Uterus (tissue), 4 donors: Measurements from ENCODE around the gene TAAR9. TPM values are rescaled to one million over a fixed set of nuclear protein-coding genes. Genes with fewer than 3 reads are reported as not detected.
A peak's percentile ranks its signal among the peaks of the same experiment; 100 is the strongest.

ENCODE experiments used
- DNase-seq, 2 donors: peaks; one replicate each; pipeline ENCODE4 v3.0.0-alpha.2; 2019 to 2020
- H3K27ac ChIP-seq, 2 donors: fragments of 200-600 bp; sonication (generic); 1 replicate in 1 of 2; 2 replicates in 1 of 2; pipeline ENCODE4 v1.5.1; 2016 to 2018
- H3K27me3 ChIP-seq, 2 donors: fragments of 200-600 bp; sonication (generic); one replicate each; pipeline ENCODE4 v1.5.1; 2018 to 2019; ENCODE audit warnings: control low read depth in 1 of 2
- H3K36me3 ChIP-seq, 2 donors: fragments of 200-600 bp; sonication (generic); one replicate each; pipeline ENCODE4 v1.5.1; 2019; ENCODE audit warnings: control low read depth in 1 of 2
- H3K4me1 ChIP-seq, 2 donors: fragments of 200-600 bp; sonication (generic); one replicate each; pipeline ENCODE4 v1.5.1; 2018 to 2019; ENCODE audit warnings: control low read depth in 1 of 2
- H3K4me3 ChIP-seq, 2 donors: fragments of 200-600 bp; sonication (generic); 1 replicate in 1 of 2; 2 replicates in 1 of 2; pipeline ENCODE4 v1.5.1; 2018 to 2019; ENCODE audit warnings: mild to moderate bottlenecking in 1 of 2
- H3K9me3 ChIP-seq, 2 donors: fragments of 200-600 bp; sonication (generic); one replicate each; pipeline ENCODE4 v1.5.1; 2019; ENCODE audit warnings: control low read depth in 1 of 2
- CTCF ChIP-seq, 4 experiments: fragments of 200-600 bp in 2 of 4; fragments of 450-650 bp in 2 of 4; sonication (generic) in 2 of 4; IDR thresholded peaks; one replicate each; pipeline ENCODE4 v1.5.1; 2016 to 2019; ENCODE audit warnings: antibody characterized with exemption in 4 of 4, mild to moderate bottlenecking in 2 of 4, moderate library complexity in 1 of 4
- POLR2A ChIP-seq, 2 donors: fragments of 450-650 bp; IDR thresholded peaks; one replicate each; pipeline ENCODE4 v1.6.1; 2016; ENCODE audit warnings: antibody characterized with exemption in 2 of 2, mild to moderate bottlenecking in 1 of 2, moderate library complexity in 1 of 2
- intact Hi-C: fragments of 100-400 bp; cut with DNase I; formaldehyde crosslinking; loops from one replicate; pipeline ENCODE4 v1.15.1; 2023; ENCODE audit warnings: low total_unique reads
- total RNA-seq, 4 donors: library from RNA; depleted of rRNA in 3 of 4; stranded (reverse); fragments of >200 nt in 3 of 4; gene quantifications; one replicate each; pipeline versions ENCODE4 v1.1.0 to v1.2.4, GENCODE V29; 2014 to 2023
- donor health status: DM: yes; HTN: yes; CAD: no.

TAAR9 gene
- total RNA-seq, 4 donors from 2014 or later = not detected

DNA sequence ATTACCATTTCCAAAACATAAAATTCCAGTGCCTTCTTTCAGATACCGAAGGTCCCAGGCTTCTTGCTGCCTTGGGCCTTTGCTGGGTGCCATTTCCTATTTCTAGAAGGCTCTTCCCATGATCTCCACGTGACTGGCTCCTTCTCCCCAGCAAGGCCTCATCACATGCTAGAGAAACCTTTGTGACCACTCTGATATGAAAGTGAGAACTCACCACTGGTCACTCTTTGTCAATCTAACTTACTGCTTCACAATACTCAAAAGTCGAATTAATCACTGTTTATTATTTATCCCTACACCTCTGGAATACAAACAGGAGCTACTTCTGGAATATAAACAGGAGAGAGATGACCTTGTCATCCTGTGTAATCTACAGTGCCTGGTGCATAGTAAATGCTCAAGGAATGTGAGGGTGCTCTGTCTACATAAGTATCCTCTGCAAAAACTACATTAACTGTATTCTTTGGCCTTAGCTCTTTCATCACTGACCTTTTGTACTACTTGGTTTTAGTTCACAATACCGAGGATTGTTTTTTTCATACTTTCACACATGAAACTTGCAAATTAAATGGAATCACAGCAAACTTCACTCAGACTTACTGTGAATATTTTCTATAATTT is 26.8 kb upstream of the TAAR9 start:
- intact Hi-C loops = no loop called here
- H3K9me3 ChIP-seq = no peaks in the 10 kb centered on the region
- DNase-seq = no peak
- TF ChIP-seq CTCF (IDR thresholded peaks at IDR 0.05) = no peak
- TF ChIP-seq POLR2A (IDR thresholded peaks at IDR 0.05) = no peak
- H3K27me3 ChIP-seq = no peaks in the 10 kb centered on the region
- no peaks in the 10 kb centered on the region for H3K36me3 ChIP-seq
- peak overlapping the region in 1 of 2 donors; percentile 75 for H3K27ac ChIP-seq
- H3K4me1 ChIP-seq = no peaks in the 10 kb centered on the region
- peak overlapping the region; percentile 62 to 72 for H3K4me3 ChIP-seq

DNA sequence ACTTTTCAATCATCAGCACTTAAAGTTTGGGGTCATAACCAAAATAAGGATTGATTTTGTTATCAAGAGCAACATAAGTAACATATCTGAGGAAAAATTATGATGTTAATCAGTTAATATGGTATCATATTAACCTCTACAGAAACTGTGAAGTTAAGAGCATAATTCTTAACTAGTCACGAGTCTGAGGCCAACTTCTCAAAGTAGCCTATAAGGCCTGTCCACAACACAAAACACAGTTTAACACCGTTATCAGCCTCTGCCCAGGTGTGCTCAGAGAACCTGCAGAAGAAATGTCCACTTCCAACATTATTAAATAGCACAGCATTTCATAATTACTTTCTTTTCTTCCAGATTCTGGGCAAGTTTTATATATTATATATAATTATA is 26.3 kb upstream of the TAAR9 start:
- Histone ChIP-seq H3K4me3 (peak overlapping the region; percentile 62 to 72), H3K36me3 (no peaks in the 10 kb centered on the region), H3K27me3 (no peaks in the 10 kb centered on the region), H3K27ac (peak overlapping the region; percentile 75 to 80), H3K9me3 (no peaks in the 10 kb centered on the region), H3K4me1 (no peaks in the 10 kb centered on the region)
- intact Hi-C loops = no loop called here
- DNase-seq = no peak
- TF ChIP-seq CTCF (IDR thresholded peaks at IDR 0.05) = no peak
- TF ChIP-seq POLR2A (IDR thresholded peaks at IDR 0.05) = no peak

GRCh38 chr6:132512342-132512637 is 25.8 kb upstream of the TAAR9 start:
- Histone ChIP-seq H3K27ac (peak overlapping the region; percentile 75 to 80), H3K36me3 (no peaks in the 10 kb centered on the region), H3K27me3 (no peaks in the 10 kb centered on the region), H3K4me1 (no peaks in the 10 kb centered on the region), H3K9me3 (no peaks in the 10 kb centered on the region), H3K4me3 (peak overlapping the region; percentile 62 to 72)
- TF ChIP-seq POLR2A (IDR thresholded peaks at IDR 0.05) (no peak), CTCF (IDR thresholded peaks at IDR 0.05) (no peak)
- intact Hi-C loops = no loop called here
- no peak for DNase-seq

- peak within 1 kb of the TSS; percentile 75 to 80 for H3K27ac ChIP-seq
- intact Hi-C loops = no loop called here
- H3K36me3 ChIP-seq = no peaks in the 10 kb centered on the region
- peak; percentile 88 to 89 for DNase-seq
- H3K9me3 ChIP-seq = no peaks in the 10 kb centered on the region
- TF ChIP-seq POLR2A (IDR thresholded peaks at IDR 0.05) (peak; percentile 76 to 83), CTCF (IDR thresholded peaks at IDR 0.05) (no peak)
- peak within 1 kb of the TSS; percentile 62 to 72 for H3K4me3 ChIP-seq
- no peaks in the 10 kb centered on the region for H3K27me3 ChIP-seq
- H3K4me1 ChIP-seq = no peaks in the 10 kb centered on the region
These were observed 25.1 kb upstream of the TAAR9 start, which contains the start of gene STX7 for GRCh38 chr6:132512638-132513632. Gene STX7, minus strand, starts transcription at chr6:132513116. Its CDS starts 9,586 bp downstream, at chr6:132503530.
